ENCODE measurements around the gene VPS25.

GRCh38 chr17:42725143-42725542 lies 48.1 kb upstream of the VPS25 start:
- no peak for TF ChIP-seq NFRKB (IDR thresholded peaks at IDR 0.05)
- TF ChIP-seq SUZ12 (IDR thresholded peaks at IDR 0.05) = no peak
- TF ChIP-seq ELF4 (IDR thresholded peaks at IDR 0.05) = no peak
- TF ChIP-seq BHLHE40 (IDR thresholded peaks at IDR 0.05; ENCODE audit: borderline replicate concordance) = no peak
